Astrocyte of the hippocampus (primary cell): ENCODE results near the gene GCDH.
A peak's percentile ranks its signal among the peaks of the same experiment; 100 is the strongest.
"Not testable (repeated sequence)": the region's sequence is repeated elsewhere in the genome, so short reads cannot be mapped to it uniquely, and the experiment has no call there.

Source experiments
- DNase-seq: peaks from one replicate; pipeline ENCODE4 v3.0.0; 2011; ENCODE audit warnings: low read depth, low spot score

The GCDH gene

GRCh38 chr19:12872941-12873890 lies 17.7 kb upstream of the GCDH start:
- DNase-seq: no peak

GRCh38 chr19:12873891-12874745 lies 16.8 kb upstream of the GCDH start:
- DNase-seq: no peak

- no peak for DNase-seq
Observed at GRCh38 chr19:12875086-12875485, 15.9 kb upstream of the GCDH start.

- peak; percentile 43 for DNase-seq
Observed at GRCh38 chr19:12880551-12881171, 10.3 kb upstream of the GCDH start.

- peak; percentile 95 for DNase-seq
Observed at GRCh38 chr19:12881172-12881808, 9.7 kb upstream of the GCDH start, which contains the start of gene DNASE2. Gene DNASE2, minus strand, starts transcription at chr19:12881449. Its CDS starts 74 bp downstream, at chr19:12881375.

GRCh38 chr19:12882589-12882988 lies 8.4 kb upstream of the GCDH start:
- DNase-seq: no peak

- no peak for DNase-seq
Observed at GRCh38 chr19:12884202-12884601, 6.8 kb upstream of the GCDH start.

- DNase-seq: no peak
Observed at GRCh38 chr19:12884627-12884925, 6.4 kb upstream of the GCDH start.

GRCh38 chr19:12884926-12885748 lies 5.8 kb upstream of the GCDH start:
- peak; percentile 69 for DNase-seq

GRCh38 chr19:12885749-12886650 lies 5.0 kb upstream of the GCDH start:
- no peak for DNase-seq

GRCh38 chr19:12886651-12886968 lies 4.3 kb upstream of the GCDH start:
- DNase-seq: no peak

- DNase-seq: no peak
Observed at GRCh38 chr19:12886969-12887747, 3.8 kb upstream of the GCDH start, which contains the start of gene KLF1. Gene KLF1, minus strand, starts transcription at chr19:12887201. Its CDS starts 61 bp downstream, at chr19:12887140.

GRCh38 chr19:12888006-12888603 lies 2.9 kb upstream of the GCDH start:
- DNase-seq: no peak

GRCh38 chr19:12890299-12890786 lies 617 bp upstream of the GCDH start:
- DNase-seq: not testable (repeated sequence)

- no peak for DNase-seq
Observed at GRCh38 chr19:12891553-12892021, 627 bp downstream of the GCDH start.

- DNase-seq: no peak
Observed at GRCh38 chr19:12893582-12893981, 2.6 kb downstream of the GCDH start.

- DNase-seq: no peak
Observed at GRCh38 chr19:12896460-12896859, 5.5 kb downstream of the GCDH start.

- no peak for DNase-seq
Observed at GRCh38 chr19:12899891-12900518, 9.0 kb downstream of the GCDH start.
